SK-N-SH (cell line): Measurements from ENCODE around the gene FCER2. TPM values are rescaled to one million over a fixed set of nuclear protein-coding genes. Genes with fewer than 3 reads are reported as not detected.

Experiments used
- CTCF ChIA-PET: fragments of 300-600, 350-600 bp; formaldehyde crosslinking; extraction: SDS; loops from one replicate; lab custom pipeline; 2021; lab: Yijun Ruan, JAX
- POLR2A ChIA-PET: fragments of 350-600 bp; sonication (Branson Sonifier 250); formaldehyde crosslinking; extraction: SDS; loops from one replicate; lab custom pipeline; 2020; ENCODE audit warnings: antibody characterized with exemption, inconsistent platforms; lab: Yijun Ruan, JAX
- DNase-seq: peaks from one replicate; pipeline ENCODE4 v3.0.0; 2012
- H2AFZ ChIP-seq: fragments of 200-600 bp; sonication (generic); 2 replicates; pipeline ENCODE4 v1.8.1; 2016; ENCODE audit warnings: antibody characterized with exemption, mild to moderate bottlenecking, low read depth
- H3F3A ChIP-seq: fragments of 200-600 bp; sonication (generic); replicated peaks from 2 replicates; pipeline ENCODE3; 2016; ENCODE audit warnings: antibody characterized with exemption, mild to moderate bottlenecking; ENCODE audit not compliant: insufficient read depth
- H3K27ac ChIP-seq, 2 experiments: fragments of 200-500 bp in 1 of 2; fragments of 200-600 bp in 1 of 2; sonication (Bioruptor generic) in 1 of 2; sonication (generic), shearing (Covaris generic) in 1 of 2; 2 replicates each; pipeline versions ENCODE4 v1.5.1 to v1.6.1; 2014 to 2016; ENCODE audit warnings: low read depth in 2 of 2, inconsistent platforms in 1 of 2, low read length in 1 of 2, mild to moderate bottlenecking in 1 of 2, mixed read lengths in 1 of 2
- H3K27me3 ChIP-seq: fragments of 200-600 bp; sonication (generic), shearing (Covaris generic); 2 replicates; pipeline ENCODE4 v1.6.1; 2016; ENCODE audit warnings: mixed run types; ENCODE audit not compliant: insufficient read depth
- H3K36me3 ChIP-seq, 2 experiments: fragments of 200-500 bp in 1 of 2; fragments of 200-600 bp in 1 of 2; sonication (Bioruptor generic) in 1 of 2; sonication (generic) in 1 of 2; replicated peaks in 1 of 2; 2 replicates each; pipeline versions ENCODE3 to v1.5.1; 2014 to 2016; ENCODE audit warnings: low read length in 1 of 2, mild to moderate bottlenecking in 1 of 2; ENCODE audit not compliant: insufficient read depth in 2 of 2, control insufficient read depth in 1 of 2
- H3K4me1 ChIP-seq, 2 experiments: fragments of 200-500 bp in 1 of 2; fragments of 200-600 bp in 1 of 2; sonication (Bioruptor generic) in 1 of 2; sonication (generic), shearing (Covaris generic) in 1 of 2; 2 replicates each; pipeline versions ENCODE4 v1.5.1 to v1.6.1; 2014 to 2016; ENCODE audit warnings: low read depth in 1 of 2, low read length in 1 of 2, mixed run types in 1 of 2; ENCODE audit not compliant: insufficient read depth in 2 of 2, control insufficient read depth in 1 of 2
- H3K4me2 ChIP-seq: fragments of 200-600 bp; sonication (generic), shearing (Covaris generic); 2 replicates; pipeline ENCODE4 v1.6.1; 2017; ENCODE audit warnings: mixed run types
- H3K4me3 ChIP-seq, 2 experiments: fragments of 200-500 bp in 1 of 2; fragments of 200-600 bp in 1 of 2; sonication (Bioruptor generic) in 1 of 2; sonication (generic), shearing (Covaris generic) in 1 of 2; 2 replicates each; pipeline versions ENCODE4 v1.5.1 to v1.8.1; 2014 to 2016; ENCODE audit warnings: low read depth in 2 of 2, inconsistent platforms in 1 of 2, low read length in 1 of 2, mild to moderate bottlenecking in 1 of 2, mixed read lengths in 1 of 2, moderate library complexity in 1 of 2
- H3K79me2 ChIP-seq: fragments of 200-600 bp; sonication (generic); 2 replicates; pipeline ENCODE4 v1.8.1; 2017; ENCODE audit warnings: mild to moderate bottlenecking; ENCODE audit not compliant: insufficient read depth
- H3K9ac ChIP-seq: fragments of 200-600 bp; sonication (generic); 2 replicates; pipeline ENCODE4 v1.6.1; 2017; ENCODE audit warnings: mixed run types
- H3K9me2 ChIP-seq: fragments of 200-600 bp; sonication (generic); 2 replicates; pipeline ENCODE4 v1.6.1; 2017; ENCODE audit warnings: mixed run types
- H3K9me3 ChIP-seq: fragments of 200-600 bp; sonication (generic); 2 replicates; pipeline ENCODE4 v1.6.1; 2017; ENCODE audit warnings: mixed run types, mild to moderate bottlenecking, moderate library complexity
- H4K20me1 ChIP-seq: fragments of 200-600 bp; sonication (generic); 2 replicates; pipeline ENCODE4 v1.6.1; 2017; ENCODE audit warnings: mild to moderate bottlenecking, mixed run types; ENCODE audit not compliant: insufficient read depth
- EZH2phosphoT487 ChIP-seq: fragments of 200-600 bp; sonication (generic); IDR thresholded peaks from 2 replicates; pipeline ENCODE4 v1.6.1; 2017; ENCODE audit warnings: low read depth, mixed run types, mild to moderate bottlenecking, antibody characterized with exemption, moderate library complexity, borderline replicate concordance
- FOSL2 ChIP-seq: IDR thresholded peaks from 2 replicates; pipeline ENCODE4 v1.4.0; 2012; ENCODE audit warnings: low read depth, mild to moderate bottlenecking, moderate library complexity, borderline replicate concordance
- FOXM1 ChIP-seq: IDR thresholded peaks from 2 replicates; pipeline ENCODE4 v1.4.0; 2012; ENCODE audit warnings: low read depth, mild to moderate bottlenecking
- GABPA ChIP-seq: IDR thresholded peaks from 2 replicates; pipeline ENCODE4 v1.4.0; 2012; ENCODE audit warnings: low read depth, mild to moderate bottlenecking
- GATA2 ChIP-seq: sonication (generic); formaldehyde crosslinking; IDR thresholded peaks from 2 replicates; pipeline ENCODE4 v1.5.0; 2020; ENCODE audit warnings: mild to moderate bottlenecking, missing genetic modification reagents
- MAX ChIP-seq: IDR thresholded peaks from 2 replicates; pipeline ENCODE4 v1.4.0; 2012; ENCODE audit warnings: low read depth
- NFIC ChIP-seq: IDR thresholded peaks from 2 replicates; pipeline ENCODE4 v1.4.0; 2012; ENCODE audit warnings: borderline replicate concordance
- POLR2AphosphoS5 ChIP-seq: IDR thresholded peaks from 2 replicates; pipeline ENCODE4 v1.6.1; 2012; ENCODE audit warnings: low read depth, low read length
- RXRA ChIP-seq: IDR thresholded peaks from 2 replicates; pipeline ENCODE4 v1.4.0; 2012; ENCODE audit warnings: low read depth, mild to moderate bottlenecking, borderline replicate concordance
- TEAD4 ChIP-seq: IDR thresholded peaks from 2 replicates; pipeline ENCODE4 v1.4.0; 2012; ENCODE audit warnings: mild to moderate bottlenecking, borderline replicate concordance; ENCODE audit not compliant: insufficient read depth
- YY1 ChIP-seq: IDR thresholded peaks from 2 replicates; pipeline ENCODE4 v1.4.0; 2012; ENCODE audit warnings: low read depth, mild to moderate bottlenecking
- WGBS: methylation state at CpG from one replicate; pipeline ENCODE4 v1.1.6; 2017; ENCODE audit warnings: low lambda C conversion rate; 5-methylcytosine and 5-hydroxymethylcytosine counted together
- polyA plus RNA-seq, 3 experiments: library from polyadenylated mRNA; depleted of rRNA; stranded (reverse); fragments of >200 nt; gene quantifications; 2 replicates each; pipeline ENCODE4 v1.2.3, GENCODE V29; 2012
- TF ChIP-seq, protein P1 (sequence below): IDR thresholded peaks from 2 replicates; pipeline ENCODE4; 2012
- TF ChIP-seq, protein P2 (sequence below): IDR thresholded peaks from 2 replicates; pipeline ENCODE4 v1.4.0; 2012; ENCODE audit warnings: low read depth, borderline replicate concordance
- TF ChIP-seq, protein P3 (sequence below): IDR thresholded peaks from 2 replicates; pipeline ENCODE4 v1.4.0; 2012; ENCODE audit warnings: low read depth, borderline replicate concordance
- TF ChIP-seq, protein P4 (sequence below): fragments of 150-350 bp; IDR thresholded peaks from 2 replicates; pipeline ENCODE4 v1.6.1; 2016; ENCODE audit warnings: mild to moderate bottlenecking, low read depth, low read length

FCER2 gene
- polyA plus RNA-seq, 1 of the 3 experiments (the other 2 are of a cell fraction) = not detected

DNA sequence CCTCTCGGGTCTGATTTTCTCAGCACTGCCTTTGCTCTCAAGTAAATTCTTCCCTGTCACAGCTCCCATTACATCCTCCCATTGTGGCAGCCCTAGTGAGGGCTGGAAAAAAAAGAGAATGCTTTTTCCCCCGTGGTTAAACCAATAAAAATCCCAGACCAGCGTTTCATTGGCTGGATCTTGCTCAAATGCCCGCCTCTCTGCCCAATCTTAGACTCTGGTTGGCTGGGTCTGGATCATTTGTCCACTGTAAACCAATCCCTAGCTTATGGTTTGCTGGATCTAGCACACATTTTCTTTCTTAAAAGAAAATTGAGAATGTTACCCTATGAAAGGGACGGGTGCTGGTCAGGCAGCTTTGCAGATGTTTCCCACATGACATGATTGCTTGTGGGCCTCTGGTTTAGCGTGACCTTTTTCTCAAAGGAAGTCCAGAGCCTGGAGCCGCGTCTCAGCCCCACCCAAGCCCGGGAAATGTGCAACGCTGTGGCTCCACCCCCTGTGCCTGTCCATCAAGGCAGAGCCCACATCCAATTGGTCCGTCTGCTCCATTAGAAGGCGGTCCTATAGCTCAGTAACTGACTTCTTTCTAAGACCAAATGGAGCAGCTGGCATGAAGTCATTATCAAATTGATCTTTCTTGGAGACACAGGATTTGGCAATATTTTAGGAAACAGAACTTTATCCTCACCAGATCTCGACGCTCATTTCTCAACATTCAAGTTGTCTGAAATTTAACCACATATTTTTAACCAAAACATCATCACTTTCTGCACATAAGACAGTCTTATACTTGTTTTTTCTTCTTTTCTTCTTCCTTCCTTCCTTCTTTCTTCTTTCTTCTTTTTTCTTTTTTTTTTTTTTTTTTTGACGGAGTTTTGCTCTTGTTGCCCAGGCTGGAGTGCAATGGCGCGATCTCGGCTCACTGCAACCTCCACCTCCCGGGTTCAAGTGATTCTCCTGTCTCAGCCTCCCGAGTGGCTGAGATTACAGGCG, 27.6 kb downstream of the FCER2 start:
- Histone ChIP-seq H3K36me3 (no peaks in the 10 kb centered on the region), H3K9me3 (no peaks in the 10 kb centered on the region), H3K4me2 (no peak overlapping the region), H3K27ac (no peak overlapping the region), H3F3A (no peaks in the 10 kb centered on the region), H3K79me2 (no peaks in the 10 kb centered on the region), H3K9me2 (no peaks in the 10 kb centered on the region), H3K4me3 (no peak overlapping the region), H2AFZ (no peak overlapping the region), H4K20me1 (no peaks in the 10 kb centered on the region), H3K9ac (no peak overlapping the region), H3K27me3 (peaks cover 56% of the 10 kb centered on the region), H3K4me1 (no peaks in the 10 kb centered on the region; a peak in 1 of 4 replicates)
- WGBS = 41% methylated on average over 19 of the region's 21 CpGs
- ChIA-PET CTCF (interaction anchor here (0.6 to 2.9 kb wide), 3 partner anchors 22 to 106 kb away, joined by 3 to 11 read pairs (median 3); no protein-coding TSS in a partner anchor), POLR2A (no interaction called here)
- TF ChIP-seq, protein P1, sequence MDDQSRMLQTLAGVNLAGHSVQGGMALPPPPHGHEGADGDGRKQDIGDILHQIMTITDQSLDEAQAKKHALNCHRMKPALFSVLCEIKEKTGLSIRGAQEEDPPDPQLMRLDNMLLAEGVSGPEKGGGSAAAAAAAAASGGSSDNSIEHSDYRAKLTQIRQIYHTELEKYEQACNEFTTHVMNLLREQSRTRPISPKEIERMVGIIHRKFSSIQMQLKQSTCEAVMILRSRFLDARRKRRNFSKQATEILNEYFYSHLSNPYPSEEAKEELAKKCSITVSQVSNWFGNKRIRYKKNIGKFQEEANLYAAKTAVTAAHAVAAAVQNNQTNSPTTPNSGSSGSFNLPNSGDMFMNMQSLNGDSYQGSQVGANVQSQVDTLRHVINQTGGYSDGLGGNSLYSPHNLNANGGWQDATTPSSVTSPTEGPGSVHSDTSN = peak; percentile 94
- TF ChIP-seq, protein P2, sequence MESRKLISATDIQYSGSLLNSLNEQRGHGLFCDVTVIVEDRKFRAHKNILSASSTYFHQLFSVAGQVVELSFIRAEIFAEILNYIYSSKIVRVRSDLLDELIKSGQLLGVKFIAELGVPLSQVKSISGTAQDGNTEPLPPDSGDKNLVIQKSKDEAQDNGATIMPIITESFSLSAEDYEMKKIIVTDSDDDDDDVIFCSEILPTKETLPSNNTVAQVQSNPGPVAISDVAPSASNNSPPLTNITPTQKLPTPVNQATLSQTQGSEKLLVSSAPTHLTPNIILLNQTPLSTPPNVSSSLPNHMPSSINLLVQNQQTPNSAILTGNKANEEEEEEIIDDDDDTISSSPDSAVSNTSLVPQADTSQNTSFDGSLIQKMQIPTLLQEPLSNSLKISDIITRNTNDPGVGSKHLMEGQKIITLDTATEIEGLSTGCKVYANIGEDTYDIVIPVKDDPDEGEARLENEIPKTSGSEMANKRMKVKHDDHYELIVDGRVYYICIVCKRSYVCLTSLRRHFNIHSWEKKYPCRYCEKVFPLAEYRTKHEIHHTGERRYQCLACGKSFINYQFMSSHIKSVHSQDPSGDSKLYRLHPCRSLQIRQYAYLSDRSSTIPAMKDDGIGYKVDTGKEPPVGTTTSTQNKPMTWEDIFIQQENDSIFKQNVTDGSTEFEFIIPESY = no peak
- peak; percentile 81 for DNase-seq

DNA sequence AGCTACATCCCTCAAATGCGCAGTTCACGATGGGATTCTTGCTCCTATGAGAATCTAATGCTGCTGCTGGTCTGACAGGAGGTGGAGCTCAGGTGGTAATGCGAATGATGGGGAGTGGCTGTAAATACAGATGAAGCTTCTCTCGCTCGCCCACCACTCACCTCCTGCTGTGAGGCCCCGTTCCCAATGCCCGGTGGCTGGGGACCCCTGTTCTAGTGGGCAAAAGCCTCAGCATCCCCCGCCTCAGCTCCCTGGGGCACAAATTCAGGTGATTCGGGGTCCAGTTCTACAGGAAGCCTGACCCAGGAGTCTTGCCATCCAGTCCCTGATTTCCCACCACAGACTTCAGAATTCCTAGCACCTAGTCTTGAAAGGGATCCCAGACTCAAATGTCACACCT, 29.4 kb downstream of the FCER2 start:
- ChIA-PET CTCF (interaction anchor here (2.3 to 2.9 kb wide), 2 partner anchors 8 to 104 kb away, joined by 11 to 12 read pairs; partner anchors contain the start of gene TRAPPC5), POLR2A (no interaction called here)
- WGBS = 8% methylated on average over 9 of the region's 9 CpGs
- Histone ChIP-seq H3K9me2 (no peaks in the 10 kb centered on the region), H3K4me2 (no peak overlapping the region), H3K36me3 (no peaks in the 10 kb centered on the region), H3K9ac (no peak overlapping the region), H3F3A (no peaks in the 10 kb centered on the region), H3K9me3 (no peaks in the 10 kb centered on the region), H4K20me1 (no peaks in the 10 kb centered on the region), H3K4me1 (no peaks in the 10 kb centered on the region), H3K27ac (no peak overlapping the region)
- no peak for DNase-seq
- TF ChIP-seq FOXM1 (no peak), MAX (no peak), TEAD4 (no peak), RXRA (no peak), NFIC (no peak), YY1 (no peak), GATA2 (no peak), POLR2AphosphoS5 (no peak), FOSL2 (no peak), EZH2phosphoT487 (no peak), GABPA (no peak)
- TF ChIP-seq, protein P3, sequence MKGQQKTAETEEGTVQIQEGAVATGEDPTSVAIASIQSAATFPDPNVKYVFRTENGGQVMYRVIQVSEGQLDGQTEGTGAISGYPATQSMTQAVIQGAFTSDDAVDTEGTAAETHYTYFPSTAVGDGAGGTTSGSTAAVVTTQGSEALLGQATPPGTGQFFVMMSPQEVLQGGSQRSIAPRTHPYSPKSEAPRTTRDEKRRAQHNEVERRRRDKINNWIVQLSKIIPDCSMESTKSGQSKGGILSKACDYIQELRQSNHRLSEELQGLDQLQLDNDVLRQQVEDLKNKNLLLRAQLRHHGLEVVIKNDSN = no peak
- TF ChIP-seq, protein P4, sequence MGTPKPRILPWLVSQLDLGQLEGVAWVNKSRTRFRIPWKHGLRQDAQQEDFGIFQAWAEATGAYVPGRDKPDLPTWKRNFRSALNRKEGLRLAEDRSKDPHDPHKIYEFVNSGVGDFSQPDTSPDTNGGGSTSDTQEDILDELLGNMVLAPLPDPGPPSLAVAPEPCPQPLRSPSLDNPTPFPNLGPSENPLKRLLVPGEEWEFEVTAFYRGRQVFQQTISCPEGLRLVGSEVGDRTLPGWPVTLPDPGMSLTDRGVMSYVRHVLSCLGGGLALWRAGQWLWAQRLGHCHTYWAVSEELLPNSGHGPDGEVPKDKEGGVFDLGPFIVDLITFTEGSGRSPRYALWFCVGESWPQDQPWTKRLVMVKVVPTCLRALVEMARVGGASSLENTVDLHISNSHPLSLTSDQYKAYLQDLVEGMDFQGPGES = no peak
- TF ChIP-seq, all 33 proteins: peak for 0
- Histone ChIP-seq H2AFZ (no peak overlapping the region), H3K79me2 (no peaks in the 10 kb centered on the region), H3K27me3 (peaks cover 57% of the 10 kb centered on the region), H3K4me3 (no peak overlapping the region)
